ENCODE measurements around the gene FAM222B. TPM values are rescaled to one million over a fixed set of nuclear protein-coding genes. Genes with fewer than 3 reads are reported as not detected.

FAM222B gene
- total and polyA plus RNA-seq, 9 of the 15 experiments (the other 6 are each of a cell fraction or from before 2014, with no cell fraction given): 4.0 to 34.6 (median 7.5) TPM

DNA sequence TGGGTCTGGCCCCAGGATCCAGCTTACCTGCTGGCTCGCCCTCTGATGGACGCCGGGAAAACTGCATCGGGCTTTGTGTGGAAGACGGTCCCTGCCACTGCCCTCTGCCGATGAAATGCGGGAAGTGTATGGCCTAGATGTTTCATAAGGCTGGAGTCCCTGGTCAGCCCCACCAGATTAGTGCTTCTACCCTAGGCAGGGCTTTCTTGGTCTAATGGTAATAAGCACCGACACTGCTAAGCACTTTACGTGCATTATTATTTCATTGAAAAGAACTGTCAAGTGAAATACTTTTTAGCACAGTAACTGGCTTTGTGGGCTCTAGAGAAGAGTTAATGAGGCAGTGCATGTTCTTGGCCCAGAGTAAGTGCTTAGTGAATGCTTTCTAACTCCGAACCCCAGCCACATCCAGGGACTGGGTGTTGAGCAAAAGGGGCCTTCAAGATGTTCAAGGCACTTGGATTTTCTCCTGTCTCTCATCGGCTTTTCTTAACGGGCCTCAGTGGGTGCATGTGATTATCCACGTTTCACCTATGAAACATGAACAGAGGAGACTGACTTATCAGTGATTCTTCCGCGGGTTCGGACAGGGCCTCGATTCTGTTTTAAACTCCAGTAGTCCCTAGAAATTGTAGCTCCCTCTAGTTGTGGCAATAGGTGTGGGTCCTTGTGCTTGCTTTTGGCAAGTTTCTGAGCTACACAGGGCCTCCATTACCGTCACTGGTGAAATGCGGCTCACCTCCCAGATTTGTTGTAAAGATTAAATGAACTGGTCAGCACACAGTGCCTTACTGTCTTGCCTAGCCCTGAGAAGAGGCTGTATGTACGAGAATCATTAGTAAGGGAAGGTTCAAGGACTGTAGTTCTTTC is 92.2 kb downstream of the FAM222B start (continued):
- TF ChIP-seq PRDM10 (IDR thresholded peaks at IDR 0.05; ENCODE audit: partially characterized antibody) (no peak), ZNF511 (CRISPR knock-in tag; IDR thresholded peaks at IDR 0.05) (no peak), ETS1 (conservative IDR thresholded peaks at IDR 0.05; ENCODE audit: control insufficient read depth, low read depth, low read length) (peak; percentile 20; the same call in 1 of the 2 replicates), XRCC5 (IDR thresholded peaks at IDR 0.05; ENCODE audit: low read depth, low read length) (peak; percentile 98), FOXA1 (IDR thresholded peaks at IDR 0.05; ENCODE audit: borderline replicate concordance) (no peak), ETS2 (tag; IDR thresholded peaks at IDR 0.05; ENCODE audit: borderline replicate concordance, poor library complexity, severe bottlenecking) (no peak), FOXO4 (CRISPR knock-in tag; IDR thresholded peaks at IDR 0.05) (no peak), DEAF1 (CRISPR knock-in tag; IDR thresholded peaks at IDR 0.05) (peak; percentile 99), GTF2F1 (IDR thresholded peaks at IDR 0.05; ENCODE audit: low read depth, low read length) (no peak), E2F6 (IDR thresholded peaks at IDR 0.05; ENCODE audit: borderline replicate concordance in 1 of 2, extremely low read depth in 1 of 2, insufficient read depth in 1 of 2, insufficient read length in 1 of 2, low read depth in 1 of 2, low read length in 1 of 2, poor library complexity in 1 of 2, severe bottlenecking in 1 of 2) (peak in 1 of 2 experiments; percentile 21)
- TF ChIP-seq, protein P1, sequence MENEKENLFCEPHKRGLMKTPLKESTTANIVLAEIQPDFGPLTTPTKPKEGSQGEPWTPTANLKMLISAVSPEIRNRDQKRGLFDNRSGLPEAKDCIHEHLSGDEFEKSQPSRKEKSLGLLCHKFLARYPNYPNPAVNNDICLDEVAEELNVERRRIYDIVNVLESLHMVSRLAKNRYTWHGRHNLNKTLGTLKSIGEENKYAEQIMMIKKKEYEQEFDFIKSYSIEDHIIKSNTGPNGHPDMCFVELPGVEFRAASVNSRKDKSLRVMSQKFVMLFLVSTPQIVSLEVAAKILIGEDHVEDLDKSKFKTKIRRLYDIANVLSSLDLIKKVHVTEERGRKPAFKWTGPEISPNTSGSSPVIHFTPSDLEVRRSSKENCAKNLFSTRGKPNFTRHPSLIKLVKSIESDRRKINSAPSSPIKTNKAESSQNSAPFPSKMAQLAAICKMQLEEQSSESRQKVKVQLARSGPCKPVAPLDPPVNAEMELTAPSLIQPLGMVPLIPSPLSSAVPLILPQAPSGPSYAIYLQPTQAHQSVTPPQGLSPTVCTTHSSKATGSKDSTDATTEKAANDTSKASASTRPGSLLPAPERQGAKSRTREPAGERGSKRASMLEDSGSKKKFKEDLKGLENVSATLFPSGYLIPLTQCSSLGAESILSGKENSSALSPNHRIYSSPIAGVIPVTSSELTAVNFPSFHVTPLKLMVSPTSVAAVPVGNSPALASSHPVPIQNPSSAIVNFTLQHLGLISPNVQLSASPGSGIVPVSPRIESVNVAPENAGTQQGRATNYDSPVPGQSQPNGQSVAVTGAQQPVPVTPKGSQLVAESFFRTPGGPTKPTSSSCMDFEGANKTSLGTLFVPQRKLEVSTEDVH (IDR thresholded peaks at IDR 0.05; ENCODE audit: low read depth, partially characterized antibody): peak; percentile 57

Data from K562 (cell line).